Activated T-cell treated with anti-CD3 and anti-CD28 coated beads, Interleukin-2, amount 50 U/mL, for 48 hours (primary cell): ENCODE results near the gene DNAJB14.

ENCODE experiments used
- DNase-seq, 2 experiments: peaks; one replicate each; pipeline ENCODE4 v3.0.0-alpha.2; 2020

Gene DNAJB14

GRCh38 chr4:99861120-99861905 is 85.1 kb downstream of the DNAJB14 start:
- DNase-seq, result no peak

DNA sequence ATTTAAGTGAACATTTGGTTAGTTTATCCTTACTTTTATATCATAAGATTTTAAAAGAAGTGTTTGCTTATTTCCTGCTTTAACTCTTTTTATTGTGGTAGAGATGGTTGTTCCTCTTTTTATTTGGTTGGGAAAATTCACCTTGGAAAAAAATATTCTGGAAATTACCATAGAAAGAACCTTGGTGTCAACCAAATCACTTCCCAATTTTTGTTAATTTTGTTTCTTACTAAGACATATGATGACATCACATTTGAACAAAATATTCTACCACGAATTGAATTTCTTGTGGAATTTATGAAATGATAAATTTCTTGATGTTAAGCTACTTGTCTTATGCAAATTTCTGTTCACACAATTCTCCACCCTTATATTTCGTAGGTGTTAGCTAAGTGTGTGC is 85.9 kb downstream of the DNAJB14 start:
- no peak for DNase-seq

DNA sequence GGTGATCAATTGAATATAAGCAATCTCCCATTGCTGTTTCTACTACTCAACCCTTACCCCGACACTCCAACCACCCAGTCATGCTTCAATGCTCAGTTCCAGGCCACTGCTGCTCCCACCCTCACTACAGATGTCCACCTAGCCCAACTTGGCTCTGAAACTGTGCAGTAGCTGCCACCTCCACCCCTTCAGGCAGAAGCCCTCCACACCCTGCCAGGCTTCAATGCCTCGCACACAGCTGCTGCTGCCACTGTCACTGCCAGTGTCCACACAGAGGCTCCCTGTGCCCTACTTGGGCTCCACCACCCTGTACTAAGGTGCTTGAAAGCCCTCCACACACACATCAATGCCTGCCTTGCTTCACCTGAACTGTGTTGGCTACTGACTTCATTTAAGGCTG is 86.8 kb downstream of the DNAJB14 start:
- DNase-seq, result no peak

DNA sequence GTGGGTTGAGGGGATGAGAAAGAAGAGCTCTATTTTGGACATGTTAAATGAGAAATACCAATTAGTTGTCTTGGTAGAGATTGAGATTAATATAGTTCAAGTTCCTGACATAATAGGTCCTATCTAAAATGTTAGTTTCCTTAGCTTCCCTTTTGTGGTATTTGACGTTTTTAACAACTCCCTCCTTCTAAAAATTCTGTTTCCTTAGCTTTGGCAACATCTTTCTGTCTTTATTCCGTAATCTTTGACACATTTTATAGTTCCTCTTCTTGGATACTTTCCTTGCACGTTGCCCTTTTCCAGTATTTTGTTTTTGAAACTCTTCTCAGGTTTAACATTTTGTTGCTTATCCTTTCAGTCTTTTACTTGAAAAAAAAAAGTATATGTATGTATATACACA is 89.1 kb downstream of the DNAJB14 start:
- DNase-seq, result no peak

GRCh38 chr4:99856166-99856565 is 90.3 kb downstream of the DNAJB14 start:
- no peak for DNase-seq

- no peak for DNase-seq
These were observed 90.7 kb downstream of the DNAJB14 start for GRCh38 chr4:99855678-99856077.

DNA sequence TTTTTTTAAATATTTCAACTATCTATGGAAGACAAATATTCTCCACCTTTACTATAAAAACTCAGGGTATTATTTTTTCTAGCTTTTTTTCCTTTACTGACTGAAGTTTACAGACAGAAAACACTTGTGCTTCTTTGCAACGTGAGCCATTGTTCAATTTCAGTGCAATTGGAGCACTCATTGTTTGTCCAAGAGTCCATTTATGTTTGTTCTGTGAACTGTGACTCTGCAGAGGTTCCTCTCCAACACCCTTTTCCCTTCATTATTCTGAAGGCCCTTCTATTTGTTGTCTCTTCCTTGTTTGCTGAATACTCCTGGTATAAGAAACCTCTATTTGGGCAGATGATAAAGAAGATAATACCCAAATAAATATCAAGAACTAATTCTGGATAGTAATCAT is 92.4 kb downstream of the DNAJB14 start:
- no peak for DNase-seq

DNA sequence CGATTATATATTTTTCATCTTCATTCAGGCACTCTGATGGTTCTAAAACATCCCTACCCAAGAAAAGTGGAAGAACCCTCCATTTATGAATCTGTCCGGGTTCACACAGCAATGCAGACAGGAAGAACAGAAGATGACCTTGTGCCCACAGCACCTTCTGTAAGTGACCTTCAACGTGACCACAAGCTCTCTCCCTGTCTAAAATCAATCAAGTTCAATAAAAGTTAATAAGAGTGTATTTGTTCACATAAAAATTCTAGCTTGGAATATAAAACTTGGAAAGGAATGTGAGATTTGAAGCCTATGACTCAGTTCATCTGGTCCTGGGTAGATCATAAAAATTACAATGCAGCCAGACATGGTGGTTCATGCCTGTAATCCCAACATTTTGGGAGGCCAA is 93.2 kb downstream of the DNAJB14 start:
- DNase-seq, result no peak

DNA sequence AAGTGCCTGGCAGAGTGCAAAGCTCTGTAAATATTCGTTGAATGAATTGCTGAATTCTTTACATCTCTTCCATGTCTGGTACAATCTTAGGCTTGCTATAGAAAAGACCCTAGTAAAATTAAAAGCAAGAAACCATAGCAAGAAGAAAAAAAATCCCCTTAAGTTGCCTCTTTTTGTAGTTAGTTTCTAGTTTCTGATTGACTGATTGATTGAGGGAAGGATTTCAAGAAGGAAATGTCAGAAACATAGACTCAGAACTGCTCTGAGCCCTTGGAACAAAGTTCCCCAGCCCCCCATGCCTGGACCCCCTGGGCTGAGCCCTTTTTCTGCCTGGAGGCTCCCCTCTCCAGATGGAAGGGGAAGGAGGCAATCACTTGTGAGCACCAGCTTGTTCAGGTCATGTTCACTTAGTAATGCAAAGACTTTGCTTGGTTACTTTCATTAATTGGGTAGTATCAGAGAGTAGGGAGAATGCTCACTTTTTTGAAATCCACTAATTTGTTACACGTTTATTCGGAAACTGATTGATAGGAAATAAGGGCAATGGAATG is 94.1 kb downstream of the DNAJB14 start:
- peak; percentile 56 to 57 for DNase-seq

DNA sequence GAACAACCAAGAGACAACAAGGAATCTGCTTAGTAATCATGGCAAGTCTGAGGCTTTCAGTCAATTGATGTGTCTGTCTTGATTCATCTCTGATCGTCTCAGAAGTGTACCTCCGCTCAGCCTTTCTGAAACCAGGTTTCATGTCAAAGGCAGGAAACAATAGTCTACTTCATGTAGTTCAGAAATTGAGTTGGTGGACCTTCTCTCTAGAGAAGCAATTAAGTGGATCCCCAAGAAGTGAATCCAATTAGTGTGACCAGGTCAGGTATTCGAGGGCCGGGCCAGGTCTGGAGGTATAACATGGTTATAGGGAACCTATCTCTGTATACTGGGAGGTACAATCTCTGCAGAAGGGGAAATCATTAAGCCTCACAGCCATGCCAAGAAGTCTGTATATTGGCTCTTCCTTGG is 97.8 kb downstream of the DNAJB14 start:
- peak; percentile 63 to 64 for DNase-seq

GRCh38 chr4:99847362-99847976 is 98.9 kb downstream of the DNAJB14 start:
- peak; percentile 50 to 52 for DNase-seq

DNA sequence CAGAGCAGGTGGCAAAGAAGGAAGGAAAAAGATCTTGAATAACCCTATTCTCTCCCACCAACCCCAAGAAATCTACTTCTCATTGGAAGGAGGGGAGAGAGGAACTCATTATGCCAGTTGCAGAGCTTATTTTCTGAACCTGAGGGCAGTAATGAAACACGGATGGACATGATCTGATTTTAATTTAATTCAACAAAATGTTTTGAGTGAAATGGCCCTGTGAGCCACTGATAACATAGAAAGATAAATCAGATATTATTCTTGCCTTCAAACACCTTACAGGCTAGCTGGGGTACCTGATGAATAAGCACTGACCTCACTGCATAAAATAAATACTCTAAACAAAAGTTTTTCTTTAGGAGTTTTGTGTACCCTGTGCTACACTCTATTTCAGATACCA is 99.5 kb downstream of the DNAJB14 start:
- no peak for DNase-seq
